SH-SY5Y (cell line): ENCODE data around the gene MRPL50.

Source experiments
- GATA2 ChIP-seq: IDR thresholded peaks from 2 replicates; pipeline ENCODE4 v1.6.1; 2011; ENCODE audit warnings: mild to moderate bottlenecking, low read depth, low read length
- GATA3 ChIP-seq: IDR thresholded peaks from 2 replicates; pipeline ENCODE4 v1.6.1; 2011; ENCODE audit warnings: low read depth, mild to moderate bottlenecking, low read length, moderate library complexity

DNA sequence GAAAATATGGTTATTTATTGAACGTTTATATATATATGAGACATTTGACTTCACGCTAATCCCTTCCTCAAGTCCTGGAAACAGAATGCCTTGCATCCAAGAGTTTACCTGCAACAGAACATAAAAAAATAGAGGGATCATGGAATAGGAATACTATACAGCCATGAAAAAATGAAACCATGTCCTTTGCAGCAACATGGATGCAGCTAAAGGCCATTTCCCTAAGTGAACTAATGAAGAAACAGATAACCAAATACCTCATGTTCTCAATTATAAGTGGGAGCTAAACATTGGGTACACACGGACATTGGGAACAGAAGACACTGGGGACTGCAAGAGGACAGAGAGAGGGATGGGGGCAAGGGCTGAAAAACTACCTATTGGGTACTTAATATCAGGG lies 26.6 kb downstream of the MRPL50 start:
- TF ChIP-seq GATA2: no peak
- TF ChIP-seq GATA3: no peak
